ENCODE data around the gene CACNB2. TPM values are rescaled to one million over a fixed set of nuclear protein-coding genes. Genes with fewer than 3 reads are reported as not detected.

CACNB2 gene
- polyA plus RNA-seq, 2 of the 4 experiments (the other 2 are of a cell fraction) = not detected

GRCh38 chr10:18308600-18308999 lies 168.4 kb downstream of the CACNB2 start:
- Histone ChIP-seq H3K4me2 (no peak overlapping the region), H3K4me3 (no peak overlapping the region), H3K4me1 (no peaks in the 10 kb centered on the region), H3K27ac (no peak overlapping the region), H3K9me3 (no peaks in the 10 kb centered on the region)
- WGBS (ENCODE audit: missing lambda C conversion rate) = 26% methylated on average over 3 of the region's 3 CpGs
- FAIRE-seq (no peak), DNase-seq (ENCODE audit: low read depth in 1 of 2, low spot score in 1 of 2) (no peak), ATAC-seq (no peak)
- TF ChIP-seq RAD21 (conservative IDR thresholded peaks at IDR 0.05 in 1 of 2, IDR thresholded peaks at IDR 0.05 in 1 of 2) = no peak
- peak; percentile 80 for TF ChIP-seq MAFK (IDR thresholded peaks at IDR 0.05; ENCODE audit: partially characterized antibody)
- TF ChIP-seq FOSL2 (IDR thresholded peaks at IDR 0.05) = no peak
- no peak for TF ChIP-seq FOSL2 (CRISPR knock-in tag; IDR thresholded peaks at IDR 0.05)
- ChIA-PET POLR2A (no interaction called here), CTCF (no interaction called here)

- ChIA-PET CTCF (no interaction called here), POLR2A (no interaction called here)
- no peak overlapping the region for H3K4me2 ChIP-seq
- FAIRE-seq (no peak), ATAC-seq (no peak), DNase-seq (ENCODE audit: low read depth in 1 of 2, low spot score in 1 of 2) (no peak)
- no peak overlapping the region for H3K27ac ChIP-seq
- no peak overlapping the region for H3K4me3 ChIP-seq
- 6% methylated on average over 2 of the region's 2 CpGs for WGBS (ENCODE audit: missing lambda C conversion rate)
- peak; percentile 74 for TF ChIP-seq MAFK (IDR thresholded peaks at IDR 0.05; ENCODE audit: partially characterized antibody)
- no peak for TF ChIP-seq EHMT2 (IDR thresholded peaks at IDR 0.05; ENCODE audit: low read depth)
- no peaks in the 10 kb centered on the region for H3K9me3 ChIP-seq
- no peaks in the 10 kb centered on the region for H3K4me1 ChIP-seq
Observed at GRCh38 chr10:18310761-18311160, 170.5 kb downstream of the CACNB2 start.

- ATAC-seq (peak; percentile 81 to 84), DNase-seq (ENCODE audit: low read depth in 1 of 2, low spot score in 1 of 2) (peak; percentile 38 to 52), FAIRE-seq (no peak)
- CTCF ChIA-PET = interaction anchor here (0.7 to 1.5 kb wide), 4 partner anchors 11 to 105 kb away, joined by 3 to 6 read pairs (median 4); no protein-coding TSS in a partner anchor
- 15% methylated on average over 7 of the region's 7 CpGs for WGBS (ENCODE audit: missing lambda C conversion rate)
- Histone ChIP-seq H3K9me3 (no peaks in the 10 kb centered on the region), H3K4me1 (no peaks in the 10 kb centered on the region), H3K4me2 (no peak overlapping the region), H3K4me3 (no peak overlapping the region), H3K27ac (no peak overlapping the region)
- TF ChIP-seq E2F6 (IDR thresholded peaks at IDR 0.05; ENCODE audit: borderline replicate concordance, low read depth) = no peak
- TF ChIP-seq RAD21 (conservative IDR thresholded peaks at IDR 0.05 in 1 of 2, IDR thresholded peaks at IDR 0.05 in 1 of 2) = peak; percentile 58
- TF ChIP-seq EP300 (IDR thresholded peaks at IDR 0.05) = no peak
- peak; percentile 94 for TF ChIP-seq ESRRA (IDR thresholded peaks at IDR 0.05; ENCODE audit: borderline replicate concordance, low read length)
- no peak for TF ChIP-seq JUNB (IDR thresholded peaks at IDR 0.05)
- peak; percentile 56 for TF ChIP-seq CTCF (IDR thresholded peaks at IDR 0.05)
- peak; percentile 29; the same call in 1 of the 3 replicates for TF ChIP-seq SMC3 (IDR thresholded peaks at IDR 0.05)
- no peak for TF ChIP-seq HES2 (IDR thresholded peaks at IDR 0.05)
- TF ChIP-seq BHLHE40 (IDR thresholded peaks at IDR 0.05; ENCODE audit: low read depth, low read length) = no peak
- POLR2A ChIA-PET = interaction anchor here (0.9 kb wide), 1 partner anchor 13 kb away, joined by 3 read pairs; no protein-coding TSS in a partner anchor
Observed at GRCh38 chr10:18312374-18313139, 172.3 kb downstream of the CACNB2 start.

GRCh38 chr10:18313140-18313530 lies 172.9 kb downstream of the CACNB2 start:
- H3K27ac ChIP-seq = no peak overlapping the region
- no peak overlapping the region for H3K4me3 ChIP-seq
- WGBS (ENCODE audit: missing lambda C conversion rate) = 65% methylated on average over 10 of the region's 10 CpGs
- ChIA-PET CTCF (interaction anchor here (0.9 to 1.3 kb wide), 3 partner anchors 9 to 14 kb away, joined by 3 to 4 read pairs (median 3); no protein-coding TSS in a partner anchor), POLR2A (no interaction called here)
- FAIRE-seq (no peak), DNase-seq (ENCODE audit: low read depth in 1 of 2, low spot score in 1 of 2) (no peak), ATAC-seq (peak in 1 of 2 experiments; percentile 50; a peak in 1 of 6 replicates)
- no peaks in the 10 kb centered on the region for H3K9me3 ChIP-seq
- no peaks in the 10 kb centered on the region for H3K4me1 ChIP-seq
- H3K4me2 ChIP-seq = no peak overlapping the region
- TF ChIP-seq CHD2 (IDR thresholded peaks at IDR 0.05; ENCODE audit: low read length, partially characterized antibody) (no peak), PBX3 (IDR thresholded peaks at IDR 0.05) (no peak), ELK1 (IDR thresholded peaks at IDR 0.05; ENCODE audit: low read depth, low read length) (no peak), TP53 (CRISPR knock-in tag; IDR thresholded peaks at IDR 0.05) (no peak), CHD4 (IDR thresholded peaks at IDR 0.05; ENCODE audit: borderline replicate concordance) (no peak), ZC3H11A (IDR thresholded peaks at IDR 0.05) (no peak), USF2 (IDR thresholded peaks at IDR 0.05) (no peak), ATOH8 (CRISPR knock-in tag; IDR thresholded peaks at IDR 0.05; ENCODE audit: low read depth) (no peak), EP300 (IDR thresholded peaks at IDR 0.05) (no peak), ZSCAN20 (CRISPR knock-in tag; IDR thresholded peaks at IDR 0.05) (no peak)

Data from A549 (cell line).